Colon (tissue), 2 donors: ENCODE results near the gene TWIST2.

Source experiments
- FAIRE-seq: peaks from 2 replicates; lab custom pipeline; 2012; peaks lifted over from hg19 to GRCh38; lab: Jason Lieb, UNC
- donor health status: control.
- donor health status: control.

Gene TWIST2

GRCh38 chr2:238856713-238857567, 9.1 kb downstream of the TWIST2 start:
- no peak for FAIRE-seq

GRCh38 chr2:238857959-238858358, 10.1 kb downstream of the TWIST2 start:
- no peak for FAIRE-seq

GRCh38 chr2:238859636-238860347, 11.9 kb downstream of the TWIST2 start:
- no peak for FAIRE-seq

- no peak for FAIRE-seq
Observed at GRCh38 chr2:238861013-238861730, 13.3 kb downstream of the TWIST2 start.

GRCh38 chr2:238861766-238862315, 14.0 kb downstream of the TWIST2 start:
- FAIRE-seq: no peak

GRCh38 chr2:238862701-238863100, 14.8 kb downstream of the TWIST2 start:
- FAIRE-seq: no peak

GRCh38 chr2:238863231-238863630, 15.3 kb downstream of the TWIST2 start:
- no peak for FAIRE-seq

GRCh38 chr2:238863749-238864206, 15.9 kb downstream of the TWIST2 start:
- no peak for FAIRE-seq

GRCh38 chr2:238864207-238865014, 16.5 kb downstream of the TWIST2 start:
- FAIRE-seq: no peak

GRCh38 chr2:238865015-238865719, 17.3 kb downstream of the TWIST2 start:
- FAIRE-seq: no peak

- FAIRE-seq: no peak
Observed at GRCh38 chr2:238865744-238866355, 18.0 kb downstream of the TWIST2 start.

GRCh38 chr2:238866656-238867277, 18.9 kb downstream of the TWIST2 start:
- FAIRE-seq: no peak

GRCh38 chr2:238868067-238868524, 20.2 kb downstream of the TWIST2 start:
- FAIRE-seq: no peak

GRCh38 chr2:238868616-238869292, 20.9 kb downstream of the TWIST2 start:
- no peak for FAIRE-seq

GRCh38 chr2:238869293-238870124, 21.6 kb downstream of the TWIST2 start:
- FAIRE-seq: no peak

- FAIRE-seq: no peak
Observed at GRCh38 chr2:238870261-238870660, 22.4 kb downstream of the TWIST2 start.

- FAIRE-seq: no peak
Observed at GRCh38 chr2:238872026-238872425, 24.1 kb downstream of the TWIST2 start.
